Keratinocyte (primary cell): ENCODE measurements around the gene CD93. TPM values are rescaled to one million over a fixed set of nuclear protein-coding genes. Genes with fewer than 3 reads are reported as not detected.

Experiments
- DNase-seq: peaks from one replicate; pipeline ENCODE4 v3.0.0-alpha.2; 2011; ENCODE audit warnings: low read depth, missing footprints, low spot score
- FAIRE-seq: peaks from 2 replicates; lab custom pipeline; 2011; peaks lifted over from hg19 to GRCh38; lab: Jason Lieb, UNC
- H2AFZ ChIP-seq: 2 replicates; pipeline ENCODE4 v1.6.0; 2012; ENCODE audit warnings: low read length, control low read depth, inconsistent platforms; ENCODE audit not compliant: control insufficient read depth
- H3K27ac ChIP-seq: 2 replicates; pipeline ENCODE4 v1.5.1; 2011; ENCODE audit warnings: low read length; ENCODE audit not compliant: control insufficient read depth, insufficient read depth
- H3K27me3 ChIP-seq: 3 replicates; pipeline ENCODE4 v1.6.0; 2011; ENCODE audit warnings: low read length; ENCODE audit not compliant: control insufficient read depth, insufficient read depth; ENCODE audit errors: extremely low read depth
- H3K36me3 ChIP-seq, 2 experiments: 2 replicates in 1 of 2; 3 replicates in 1 of 2; pipeline ENCODE4 v1.5.1; 2011; ENCODE audit warnings: low read length in 2 of 2, mild to moderate bottlenecking in 1 of 2; ENCODE audit not compliant: control insufficient read depth in 2 of 2, insufficient read depth in 2 of 2; ENCODE audit errors: extremely low read depth in 1 of 2
- H3K4me1 ChIP-seq: 3 replicates; pipeline ENCODE4 v1.5.1; 2011; ENCODE audit warnings: low read length; ENCODE audit not compliant: control insufficient read depth, insufficient read depth; ENCODE audit errors: extremely low read depth
- H3K4me2 ChIP-seq: 3 replicates; pipeline ENCODE4 v1.6.0; 2011; ENCODE audit warnings: low read depth, low read length; ENCODE audit not compliant: control insufficient read depth, insufficient read depth; ENCODE audit errors: extremely low read depth
- H3K4me3 ChIP-seq, 3 experiments: fragments of 200-600 bp in 1 of 3; sonication (generic) in 1 of 3; 2 replicates in 2 of 3; 3 replicates in 1 of 3; pipeline ENCODE4 v1.5.1; 2011 to 2016; ENCODE audit warnings: low read length in 3 of 3, mild to moderate bottlenecking in 3 of 3, control low read depth in 2 of 3, inconsistent platforms in 1 of 3, low read depth in 1 of 3, mixed read lengths in 1 of 3, mixed run types in 1 of 3, moderate library complexity in 1 of 3; ENCODE audit not compliant: control insufficient read depth in 2 of 3, insufficient read depth in 2 of 3; ENCODE audit errors: extremely low read depth in 1 of 3
- H3K79me2 ChIP-seq: 2 replicates; pipeline ENCODE4 v1.6.0; 2012; ENCODE audit warnings: low read length; ENCODE audit not compliant: control insufficient read depth, insufficient read depth
- H3K9ac ChIP-seq: 3 replicates; pipeline ENCODE4 v1.6.0; 2011; ENCODE audit warnings: low read length; ENCODE audit not compliant: control insufficient read depth, insufficient read depth; ENCODE audit errors: extremely low read depth
- H3K9me1 ChIP-seq: 3 replicates; pipeline ENCODE4 v1.6.0; 2011; ENCODE audit warnings: low read length; ENCODE audit not compliant: control insufficient read depth, insufficient read depth; ENCODE audit errors: extremely low read depth
- H3K9me3 ChIP-seq: 2 replicates; pipeline ENCODE4 v1.5.1; 2012; ENCODE audit warnings: low read depth, low read length; ENCODE audit not compliant: control insufficient read depth
- H4K20me1 ChIP-seq: 3 replicates; pipeline ENCODE4 v1.6.0; 2011; ENCODE audit warnings: low read length; ENCODE audit not compliant: control insufficient read depth, insufficient read depth; ENCODE audit errors: extremely low read depth
- EZH2 ChIP-seq: IDR thresholded peaks from one replicate; pipeline ENCODE4 v1.6.1; 2012; ENCODE audit warnings: inconsistent platforms, mild to moderate bottlenecking, low read length, moderate library complexity
- dilution Hi-C: fragments of 300-500 bp; cut with MboI; formaldehyde crosslinking; loops from one replicate; pipeline ENCODE4 v1.7.0; 2020; ENCODE audit warnings: low sequenced_read_pairs; ENCODE audit not compliant: extremely low pct_ligation_motif_present
- polyA plus RNA-seq, 5 experiments: library from polyadenylated mRNA; depleted of rRNA in 3 of 5; stranded (reverse) in 3 of 5; stranded (forward) in 1 of 5; unstranded in 1 of 5; fragments of >200 nt; gene quantifications; 1 replicate in 1 of 5; 2 replicates in 3 of 5; 3 replicates in 1 of 5; pipeline versions ENCODE4 v1.2.1 to v1.2.3, GENCODE V29; 2011 to 2012; ENCODE audit warnings: missing spikeins in 2 of 5, low read depth in 1 of 5, low replicate concordance in 1 of 5
- TF ChIP-seq, protein P1 (sequence below), 3 experiments: IDR thresholded peaks in 1 of 3; conservative IDR thresholded peaks in 1 of 3; optimal IDR thresholded peaks in 1 of 3; 2 replicates in 2 of 3; 3 replicates in 1 of 3; pipeline versions ENCODE3 to v1.5.1; 2011; ENCODE audit warnings: low read length in 3 of 3, mild to moderate bottlenecking in 3 of 3, moderate library complexity in 2 of 3, control low read depth in 1 of 3, inconsistent platforms in 1 of 3; ENCODE audit not compliant: insufficient read depth in 2 of 3; ENCODE audit errors: extremely low read depth in 1 of 3

CD93 gene
- polyA plus RNA-seq, 1 donor (not counting 4 experiments of a cell fraction or from before 2014, with no cell fraction given), result not detected

DNA sequence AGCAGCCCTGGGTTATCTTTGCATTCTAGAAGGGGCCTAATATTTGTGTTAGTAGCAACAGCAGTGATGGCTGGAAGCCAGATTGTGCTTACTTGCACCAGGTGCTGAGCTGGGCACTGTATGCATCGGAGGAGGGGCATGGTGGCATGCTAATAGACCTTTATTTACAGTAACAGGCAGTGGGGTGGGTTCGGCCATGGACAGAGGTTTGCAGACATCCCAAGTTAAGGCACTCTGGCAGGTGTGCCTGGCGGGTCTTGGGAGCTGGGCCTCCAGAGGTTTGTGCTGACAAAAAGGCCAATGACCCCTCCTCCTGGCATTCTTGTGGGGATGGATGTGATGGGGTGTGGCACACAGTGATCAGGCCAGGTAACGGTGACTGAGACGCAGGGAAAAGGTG lies 39.0 kb upstream of the CD93 start:
- FAIRE-seq, result no peak

DNA sequence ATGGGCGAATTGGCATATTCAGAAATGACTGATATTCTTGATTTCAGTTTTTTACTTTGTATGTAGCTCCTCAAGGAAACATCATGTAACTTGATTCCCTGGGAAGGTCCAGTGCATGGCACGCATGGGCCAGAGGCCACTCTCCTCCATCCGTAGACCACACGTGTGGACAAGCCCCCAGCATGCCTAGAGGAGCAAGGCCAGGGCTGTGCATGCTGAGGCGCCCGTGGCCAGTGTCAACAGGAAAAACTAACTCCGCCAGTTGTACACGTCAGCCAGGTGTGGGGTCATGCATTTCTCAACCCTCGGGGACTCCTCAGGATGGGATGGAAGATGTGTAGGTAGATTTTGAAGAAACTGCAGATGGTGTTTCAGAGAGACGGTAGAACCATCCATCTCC lies 37.8 kb upstream of the CD93 start:
- H3K4me3 ChIP-seq, result no peak overlapping the region
- FAIRE-seq (no peak), DNase-seq (no peak)
- H3K27ac ChIP-seq, result no peak overlapping the region
- H3K9me1 ChIP-seq, result no peaks in the 10 kb centered on the region
- no peaks in the 10 kb centered on the region for H4K20me1 ChIP-seq
- H3K36me3 ChIP-seq, result no peaks in the 10 kb centered on the region
- H3K27me3 ChIP-seq, result no peaks in the 10 kb centered on the region
- TF ChIP-seq, protein P1, sequence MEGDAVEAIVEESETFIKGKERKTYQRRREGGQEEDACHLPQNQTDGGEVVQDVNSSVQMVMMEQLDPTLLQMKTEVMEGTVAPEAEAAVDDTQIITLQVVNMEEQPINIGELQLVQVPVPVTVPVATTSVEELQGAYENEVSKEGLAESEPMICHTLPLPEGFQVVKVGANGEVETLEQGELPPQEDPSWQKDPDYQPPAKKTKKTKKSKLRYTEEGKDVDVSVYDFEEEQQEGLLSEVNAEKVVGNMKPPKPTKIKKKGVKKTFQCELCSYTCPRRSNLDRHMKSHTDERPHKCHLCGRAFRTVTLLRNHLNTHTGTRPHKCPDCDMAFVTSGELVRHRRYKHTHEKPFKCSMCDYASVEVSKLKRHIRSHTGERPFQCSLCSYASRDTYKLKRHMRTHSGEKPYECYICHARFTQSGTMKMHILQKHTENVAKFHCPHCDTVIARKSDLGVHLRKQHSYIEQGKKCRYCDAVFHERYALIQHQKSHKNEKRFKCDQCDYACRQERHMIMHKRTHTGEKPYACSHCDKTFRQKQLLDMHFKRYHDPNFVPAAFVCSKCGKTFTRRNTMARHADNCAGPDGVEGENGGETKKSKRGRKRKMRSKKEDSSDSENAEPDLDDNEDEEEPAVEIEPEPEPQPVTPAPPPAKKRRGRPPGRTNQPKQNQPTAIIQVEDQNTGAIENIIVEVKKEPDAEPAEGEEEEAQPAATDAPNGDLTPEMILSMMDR (optimal IDR thresholded peaks at IDR 0.05 in 1 of 3, IDR thresholded peaks at IDR 0.05 in 1 of 3, conservative IDR thresholded peaks at IDR 0.05 in 1 of 3; ENCODE audit: extremely low read depth in 1 of 3, insufficient read depth in 2 of 3, low read length in 3 of 3), result no peak
- TF ChIP-seq EZH2, result no peak
- dilution Hi-C loops, result no loop called here
- no peak overlapping the region for H3K9ac ChIP-seq
- H3K4me1 ChIP-seq, result peaks cover 10% of the 10 kb centered on the region
- H3K79me2 ChIP-seq, result no peaks in the 10 kb centered on the region
- no peak overlapping the region for H2AFZ ChIP-seq
- no peak overlapping the region for H3K4me2 ChIP-seq
- H3K9me3 ChIP-seq, result no peaks in the 10 kb centered on the region

More for the DNA sequence above, 39.0 kb upstream of the CD93 start:
- H3K36me3 ChIP-seq, result no peaks in the 10 kb centered on the region
- H4K20me1 ChIP-seq, result no peaks in the 10 kb centered on the region
- DNase-seq, result no peak
- no peaks in the 10 kb centered on the region for H3K27me3 ChIP-seq
- peaks cover 1% of the 10 kb centered on the region for H3K4me1 ChIP-seq
- H3K9ac ChIP-seq, result no peak overlapping the region
- no peak overlapping the region for H3K4me3 ChIP-seq
- H2AFZ ChIP-seq, result no peak overlapping the region
- no peaks in the 10 kb centered on the region for H3K9me1 ChIP-seq
- H3K79me2 ChIP-seq, result no peaks in the 10 kb centered on the region
- H3K27ac ChIP-seq, result no peak overlapping the region
- H3K9me3 ChIP-seq, result no peaks in the 10 kb centered on the region
- dilution Hi-C loops, result no loop called here
- no peak for TF ChIP-seq EZH2
- TF ChIP-seq, protein P1 (optimal IDR thresholded peaks at IDR 0.05 in 1 of 3, IDR thresholded peaks at IDR 0.05 in 1 of 3, conservative IDR thresholded peaks at IDR 0.05 in 1 of 3; ENCODE audit: extremely low read depth in 1 of 3, insufficient read depth in 2 of 3, low read length in 3 of 3), result no peak
- H3K4me2 ChIP-seq, result no peak overlapping the region
